ENCODE measurements around the gene FAM133A.

Gene FAM133A

GRCh38 chrX:93673869-93674271 is at the start of gene FAM133A:
TSS of gene FAM133A (plus strand) at chrX:93674206. CDS start at chrX:93709420, 35,214 bp downstream.
- TF ChIP-seq CTCF (IDR thresholded peaks at IDR 0.05; ENCODE audit: low read depth, low read length): no peak
- peak; percentile 73 for DNase-seq (ENCODE audit: low read depth, low spot score)
- peak within 1 kb of the TSS; percentile 57 for H3K4me3 ChIP-seq (ENCODE audit: low read depth, low read length)
- in situ Hi-C loops (cut with HindIII; ENCODE audit: low sequenced_read_pairs): no loop called here

GRCh38 chrX:93637591-93637990 is 36.4 kb upstream of the FAM133A start:
- in situ Hi-C loops (cut with HindIII; ENCODE audit: low sequenced_read_pairs): no loop called here
- no peak for TF ChIP-seq CTCF (IDR thresholded peaks at IDR 0.05; ENCODE audit: low read depth, low read length)
- no peak overlapping the region for H3K4me3 ChIP-seq (ENCODE audit: low read depth, low read length)
- DNase-seq (ENCODE audit: low read depth, low spot score): no peak

GRCh38 chrX:93649381-93649780 is 24.6 kb upstream of the FAM133A start:
- TF ChIP-seq CTCF (IDR thresholded peaks at IDR 0.05; ENCODE audit: low read depth, low read length): no peak
- no peak for DNase-seq (ENCODE audit: low read depth, low spot score)
- in situ Hi-C loops (cut with HindIII; ENCODE audit: low sequenced_read_pairs): no loop called here
- no peak overlapping the region for H3K4me3 ChIP-seq (ENCODE audit: low read depth, low read length)

- in situ Hi-C loops (cut with HindIII; ENCODE audit: low sequenced_read_pairs): no loop called here
- no peak overlapping the region for H3K4me3 ChIP-seq (ENCODE audit: low read depth, low read length)
- TF ChIP-seq CTCF (IDR thresholded peaks at IDR 0.05; ENCODE audit: low read depth, low read length): no peak
- no peak for DNase-seq (ENCODE audit: low read depth, low spot score)
These were observed 13.4 kb upstream of the FAM133A start for GRCh38 chrX:93660575-93660974.

GRCh38 chrX:93673056-93673868 is 744 bp upstream of the FAM133A start, which contains the start of gene NAP1L3:
TSS of gene NAP1L3 (minus strand) at chrX:93673578. CDS start at chrX:93673304, 274 bp downstream.
- TF ChIP-seq CTCF (IDR thresholded peaks at IDR 0.05; ENCODE audit: low read depth, low read length): no peak
- H3K4me3 ChIP-seq (ENCODE audit: low read depth, low read length): peak within 1 kb of the TSS; percentile 57
- in situ Hi-C loops (cut with HindIII; ENCODE audit: low sequenced_read_pairs): no loop called here
- DNase-seq (ENCODE audit: low read depth, low spot score): peak; percentile 84

GRCh38 chrX:93695981-93696380 is 22.0 kb downstream of the FAM133A start:
- no peak overlapping the region for H3K4me3 ChIP-seq (ENCODE audit: low read depth, low read length)
- in situ Hi-C loops (cut with HindIII; ENCODE audit: low sequenced_read_pairs): no loop called here
- DNase-seq (ENCODE audit: low read depth, low spot score): no peak
- TF ChIP-seq CTCF (IDR thresholded peaks at IDR 0.05; ENCODE audit: low read depth, low read length): no peak

Measured in astrocyte of the spinal cord (primary cell).